K562 (cell line): ENCODE data around the gene CZIB. TPM values are rescaled to one million over a fixed set of nuclear protein-coding genes. Genes with fewer than 3 reads are reported as not detected.

Experiments
- ELF4 ChIP-seq: fragments of 450-650 bp; formaldehyde crosslinking; IDR thresholded peaks from 2 replicates; pipeline ENCODE4 v1.4.0; 2022; ENCODE audit warnings: missing genetic modification characterization
- ESRRB ChIP-seq: fragments of 250-450 bp; sonication (Bioruptor Pico); IDR thresholded peaks from 2 replicates; pipeline ENCODE4 v1.5.0; 2020; ENCODE audit warnings: mild to moderate bottlenecking, moderate library complexity, borderline replicate concordance
- HMBOX1 ChIP-seq: sonication (generic); IDR thresholded peaks from 2 replicates; pipeline ENCODE4 v1.6.1; 2016
- VEZF1 ChIP-seq: fragments of 200-800 bp; sonication (Bioruptor generic); IDR thresholded peaks from 2 replicates; pipeline ENCODE4 v1.6.1; 2017; ENCODE audit warnings: missing genetic modification characterization, missing compliant biosample characterization
- ZBTB17 ChIP-seq: fragments of 450-650 bp; formaldehyde crosslinking; IDR thresholded peaks from 2 replicates; pipeline ENCODE4 v1.4.0; 2020; ENCODE audit warnings: mild to moderate bottlenecking
- ZBTB40 ChIP-seq, 2 experiments: fragments of 450-650 bp in 1 of 2; sonication (generic) in 1 of 2; formaldehyde crosslinking in 1 of 2; IDR thresholded peaks; 2 replicates each; pipeline versions ENCODE4 v1.7.1 to v1.9.0; 2016 to 2022; ENCODE audit warnings: inconsistent platforms in 1 of 2, mild to moderate bottlenecking in 1 of 2, missing genetic modification reagents in 1 of 2
- ZFX ChIP-seq: sonication (generic); formaldehyde crosslinking; IDR thresholded peaks from 2 replicates; pipeline ENCODE4 v1.8.0; 2022; ENCODE audit warnings: mild to moderate bottlenecking, missing genetic modification reagents, moderate library complexity
- ZNF143 ChIP-seq: sonication (generic); formaldehyde crosslinking; IDR thresholded peaks from 2 replicates; pipeline ENCODE4 v1.9.0; 2022; ENCODE audit warnings: mild to moderate bottlenecking, missing genetic modification reagents
- ZNF431 ChIP-seq: sonication (generic); formaldehyde crosslinking; IDR thresholded peaks from 2 replicates; pipeline ENCODE4 v1.8.0; 2022; ENCODE audit warnings: mild to moderate bottlenecking, missing genetic modification reagents
- ZNF592 ChIP-seq: fragments of 450-650 bp; IDR thresholded peaks from 2 replicates; pipeline ENCODE4 v1.6.1; 2017; ENCODE audit warnings: antibody characterized with exemption, mild to moderate bottlenecking
- polyA plus RNA-seq, 8 experiments: library from polyadenylated mRNA; depleted of rRNA in 4 of 8; stranded (reverse) in 5 of 8; unstranded in 3 of 8; fragments of >200 nt; fragmentation: Nextera tagmentation in 2 of 8; fragmentation: Illumina TruSeq in 1 of 8; extraction: Ambion mirVana in 2 of 8; extraction: Trizol in 1 of 8; gene quantifications; 2 replicates each; pipeline versions ENCODE4 v1.2.1 to v1.2.3, GENCODE V29; 2011 to 2014; ENCODE audit warnings: inconsistent platforms in 1 of 8, missing spikeins in 1 of 8
- total RNA-seq, 7 experiments: library from RNA; depleted of rRNA in 6 of 7; stranded (reverse); fragments of >200 nt in 6 of 7; fragmentation: Illumina TruSeq in 2 of 7; extraction: Trizol in 2 of 7; gene quantifications; 2 replicates each; pipeline versions ENCODE4 v1.2.1 to v1.2.3, GENCODE V29; 2011 to 2021; ENCODE audit warnings: low replicate concordance in 1 of 7

The CZIB gene
- total and polyA plus RNA-seq, 9 of the 15 experiments (the other 6 are each of a cell fraction or from before 2014, with no cell fraction given) = 52.6 to 111 (median 80.0) TPM

- peak; percentile 75 for TF ChIP-seq VEZF1 (CRISPR knock-in tag)
- no peak for TF ChIP-seq ZNF143 (CRISPR knock-in tag)
- TF ChIP-seq ZBTB17 = no peak
- peak; percentile 60; the same call in 1 of the 2 replicates for TF ChIP-seq ELF4 (CRISPR knock-in tag)
- no peak for TF ChIP-seq ZNF431 (CRISPR knock-in tag)
- no peak for TF ChIP-seq ESRRB (CRISPR knock-in tag)
- peak; percentile 49 for TF ChIP-seq ZFX (CRISPR knock-in tag)
- TF ChIP-seq ZNF592 = peak; percentile 91
- peak; percentile 97 for TF ChIP-seq ZBTB40 (IDR thresholded peaks at IDR 0.05)
- TF ChIP-seq ZBTB40 (CRISPR knock-in tag; IDR thresholded peaks at IDR 0.05) = peak; percentile 98
- TF ChIP-seq HMBOX1 = peak; percentile 61
Measured at GRCh38 chr1:53183095-53183990, 37.1 kb downstream of the CZIB start (continued).
